H7 (cell line): Measurements from ENCODE around the gene ZBP1. TPM values are rescaled to one million over a fixed set of nuclear protein-coding genes. Genes with fewer than 3 reads are reported as not detected.

Experiments
- DNase-seq: peaks from one replicate; pipeline ENCODE4 v3.0.0; 2012
- H3K27me3 ChIP-seq: 2 replicates; pipeline ENCODE4 v1.6.0; 2011; ENCODE audit warnings: mild to moderate bottlenecking, low read length; ENCODE audit not compliant: control insufficient read depth, insufficient read depth
- H3K36me3 ChIP-seq: replicated peaks from 2 replicates; pipeline ENCODE4 v1.5.1; 2011; ENCODE audit warnings: low read length; ENCODE audit not compliant: control insufficient read depth, insufficient read depth
- H3K4me3 ChIP-seq: 2 replicates; pipeline ENCODE4 v1.5.1; 2011; ENCODE audit warnings: low read depth, mild to moderate bottlenecking, control low read depth, low read length, moderate library complexity; ENCODE audit not compliant: insufficient read depth
- total RNA-seq: library from RNA; depleted of rRNA; stranded (reverse); fragments of >200 nt; shearing (Covaris generic); gene quantifications from 2 replicates; pipeline ENCODE4 v1.2.3, GENCODE V29; 2014

The ZBP1 gene
- total RNA-seq, 1 experiment from 2014 or later = not detected

- Histone ChIP-seq H3K4me3 (no peak overlapping the region), H3K36me3 (no peaks in the 10 kb centered on the region), H3K27me3 (no peaks in the 10 kb centered on the region)
- DNase-seq = no peak
Observed at GRCh38 chr20:57609086-57609841, 11.0 kb downstream of the ZBP1 start.

- H3K36me3 ChIP-seq = no peaks in the 10 kb centered on the region
- DNase-seq = no peak
- H3K27me3 ChIP-seq = no peaks in the 10 kb centered on the region
- H3K4me3 ChIP-seq = no peak overlapping the region
Observed at GRCh38 chr20:57608516-57608915, 11.7 kb downstream of the ZBP1 start.

GRCh38 chr20:57605878-57606277 lies 14.3 kb downstream of the ZBP1 start:
- Histone ChIP-seq H3K4me3 (no peak overlapping the region), H3K36me3 (no peaks in the 10 kb centered on the region), H3K27me3 (no peaks in the 10 kb centered on the region)
- DNase-seq = no peak

GRCh38 chr20:57605045-57605444 lies 15.2 kb downstream of the ZBP1 start:
- Histone ChIP-seq H3K36me3 (no peaks in the 10 kb centered on the region), H3K27me3 (no peaks in the 10 kb centered on the region), H3K4me3 (no peak overlapping the region)
- DNase-seq = no peak

GRCh38 chr20:57603120-57603519 lies 17.1 kb downstream of the ZBP1 start:
- H3K36me3 ChIP-seq = no peaks in the 10 kb centered on the region
- H3K27me3 ChIP-seq = no peaks in the 10 kb centered on the region
- no peak for DNase-seq
- H3K4me3 ChIP-seq = no peak overlapping the region

GRCh38 chr20:57601737-57602136 lies 18.5 kb downstream of the ZBP1 start:
- Histone ChIP-seq H3K36me3 (no peaks in the 10 kb centered on the region), H3K4me3 (no peak overlapping the region), H3K27me3 (no peaks in the 10 kb centered on the region)
- no peak for DNase-seq

GRCh38 chr20:57601211-57601570 lies 19.0 kb downstream of the ZBP1 start:
- no peak for DNase-seq
- Histone ChIP-seq H3K4me3 (no peak overlapping the region), H3K27me3 (no peaks in the 10 kb centered on the region), H3K36me3 (no peaks in the 10 kb centered on the region)

GRCh38 chr20:57600320-57601210 lies 19.7 kb downstream of the ZBP1 start:
- no peak for DNase-seq
- Histone ChIP-seq H3K27me3 (no peaks in the 10 kb centered on the region), H3K36me3 (no peaks in the 10 kb centered on the region), H3K4me3 (no peak overlapping the region)

- DNase-seq = no peak
- Histone ChIP-seq H3K27me3 (no peaks in the 10 kb centered on the region), H3K4me3 (no peak overlapping the region), H3K36me3 (no peaks in the 10 kb centered on the region)
Observed at GRCh38 chr20:57598491-57598890, 21.7 kb downstream of the ZBP1 start.

GRCh38 chr20:57598060-57598459 lies 22.2 kb downstream of the ZBP1 start:
- Histone ChIP-seq H3K27me3 (no peaks in the 10 kb centered on the region), H3K4me3 (no peak overlapping the region)
- peak; percentile 75 for DNase-seq

GRCh38 chr20:57596998-57597939 lies 23.0 kb downstream of the ZBP1 start:
- DNase-seq = peak; percentile 97
- Histone ChIP-seq H3K27me3 (no peaks in the 10 kb centered on the region), H3K36me3 (no peaks in the 10 kb centered on the region), H3K4me3 (no peak overlapping the region)

More at GRCh38 chr20:57598060-57598459, 22.2 kb downstream of the ZBP1 start:
- no peaks in the 10 kb centered on the region for H3K36me3 ChIP-seq

DNA sequence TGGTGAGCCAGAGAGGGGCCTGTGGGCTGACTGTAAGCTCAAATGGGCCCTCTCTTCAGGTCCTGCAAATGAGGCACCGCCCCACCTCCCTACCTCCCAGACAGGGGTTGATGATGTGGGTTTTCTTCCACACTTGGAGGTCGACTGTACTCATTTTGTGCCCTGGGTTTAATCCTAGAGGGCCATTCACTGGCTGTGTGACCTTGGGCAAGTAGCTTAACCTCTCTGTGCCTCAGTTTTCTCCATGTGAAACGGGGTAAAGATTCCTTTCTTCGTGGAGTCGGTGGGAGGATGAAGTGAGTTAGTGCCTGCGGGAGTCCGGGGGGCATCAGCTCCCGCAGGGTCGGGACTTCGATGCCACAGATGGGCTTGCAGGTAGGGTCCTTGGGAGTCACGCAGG lies 23.9 kb downstream of the ZBP1 start:
- no peaks in the 10 kb centered on the region for H3K36me3 ChIP-seq
- H3K4me3 ChIP-seq = no peak overlapping the region
- DNase-seq = no peak
- no peaks in the 10 kb centered on the region for H3K27me3 ChIP-seq

GRCh38 chr20:57595041-57596030 lies 24.9 kb downstream of the ZBP1 start:
- Histone ChIP-seq H3K27me3 (no peaks in the 10 kb centered on the region), H3K36me3 (no peaks in the 10 kb centered on the region), H3K4me3 (no peak overlapping the region)
- no peak for DNase-seq
